WERI-Rb-1 (cell line): ENCODE measurements around the gene AGPAT1.
"Not testable (repeated sequence)": the region's sequence is repeated elsewhere in the genome, so short reads cannot be mapped to it uniquely, and the experiment has no call there.

Source experiments
- DNase-seq: peaks from one replicate; pipeline ENCODE4 v3.0.0-alpha.2; 2020
- H3K27ac ChIP-seq: fragments of 250-450 bp; sonication (Bioruptor Pico); 2 replicates; pipeline ENCODE4 v1.5.1; 2020; ENCODE audit warnings: mild to moderate bottlenecking, moderate library complexity
- H3K27me3 ChIP-seq: fragments of 250-450 bp; sonication (Bioruptor Pico); 2 replicates; pipeline ENCODE4 v1.5.1; 2021; ENCODE audit warnings: mild to moderate bottlenecking, low read depth, moderate library complexity; ENCODE audit not compliant: insufficient read depth, severe bottlenecking
- H3K36me3 ChIP-seq: fragments of 250-450 bp; sonication (Bioruptor Pico); 2 replicates; pipeline ENCODE4 v1.5.1; 2020; ENCODE audit warnings: mild to moderate bottlenecking, moderate library complexity
- H3K4me3 ChIP-seq: 2 replicates; pipeline ENCODE4 v1.5.1; 2011; ENCODE audit warnings: low read depth, mild to moderate bottlenecking, control low read depth, low read length
- H3K9me3 ChIP-seq: fragments of 250-450 bp; sonication (Bioruptor Pico); 2 replicates; pipeline ENCODE4 v1.5.1; 2021; ENCODE audit warnings: mild to moderate bottlenecking, moderate library complexity; ENCODE audit not compliant: severe bottlenecking
- TF ChIP-seq, protein P1 (sequence below): IDR thresholded peaks from 2 replicates; pipeline ENCODE4 v1.5.1; 2011; ENCODE audit warnings: low read depth, mild to moderate bottlenecking, control low read depth, inconsistent platforms, low read length

AGPAT1 gene

DNA sequence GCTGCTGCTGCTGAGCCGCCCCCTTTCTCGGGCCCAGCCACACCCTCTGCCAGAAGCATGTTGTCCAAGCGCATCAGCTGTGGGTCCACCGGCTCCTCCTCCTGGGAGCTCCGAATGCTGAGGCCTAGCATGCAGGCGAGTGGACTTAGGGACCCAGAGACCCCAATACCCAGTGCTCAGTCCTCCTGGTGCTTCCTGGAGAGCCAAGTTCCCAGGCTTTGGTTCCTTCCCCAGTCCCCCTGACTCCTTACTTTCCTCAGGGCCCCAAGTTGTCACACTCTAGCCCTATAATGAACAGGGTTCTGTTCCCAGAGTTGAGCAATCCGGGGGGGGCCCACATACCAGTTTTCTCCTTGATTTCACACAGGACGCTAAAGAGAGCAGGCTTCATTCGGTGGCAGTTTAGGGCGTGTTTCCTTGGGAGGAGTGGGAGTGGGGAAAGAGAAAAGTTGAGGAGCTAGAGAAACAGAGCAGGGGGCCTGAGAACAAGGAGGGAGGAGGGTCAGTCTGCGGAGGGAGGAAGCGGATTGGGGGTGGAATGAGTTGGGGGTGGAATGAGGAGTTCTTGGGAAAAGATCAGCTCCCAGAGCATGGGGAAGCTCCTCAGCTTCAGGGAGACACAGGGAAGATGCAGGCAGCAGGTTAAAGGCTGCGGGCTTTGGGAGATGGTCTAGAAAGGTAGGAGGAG lies 12.6 kb upstream of the AGPAT1 start:
- peak overlapping the region; percentile 88 for H3K27ac ChIP-seq
- H3K36me3 ChIP-seq, result peaks cover 36% of the 10 kb centered on the region
- TF ChIP-seq, protein P1, sequence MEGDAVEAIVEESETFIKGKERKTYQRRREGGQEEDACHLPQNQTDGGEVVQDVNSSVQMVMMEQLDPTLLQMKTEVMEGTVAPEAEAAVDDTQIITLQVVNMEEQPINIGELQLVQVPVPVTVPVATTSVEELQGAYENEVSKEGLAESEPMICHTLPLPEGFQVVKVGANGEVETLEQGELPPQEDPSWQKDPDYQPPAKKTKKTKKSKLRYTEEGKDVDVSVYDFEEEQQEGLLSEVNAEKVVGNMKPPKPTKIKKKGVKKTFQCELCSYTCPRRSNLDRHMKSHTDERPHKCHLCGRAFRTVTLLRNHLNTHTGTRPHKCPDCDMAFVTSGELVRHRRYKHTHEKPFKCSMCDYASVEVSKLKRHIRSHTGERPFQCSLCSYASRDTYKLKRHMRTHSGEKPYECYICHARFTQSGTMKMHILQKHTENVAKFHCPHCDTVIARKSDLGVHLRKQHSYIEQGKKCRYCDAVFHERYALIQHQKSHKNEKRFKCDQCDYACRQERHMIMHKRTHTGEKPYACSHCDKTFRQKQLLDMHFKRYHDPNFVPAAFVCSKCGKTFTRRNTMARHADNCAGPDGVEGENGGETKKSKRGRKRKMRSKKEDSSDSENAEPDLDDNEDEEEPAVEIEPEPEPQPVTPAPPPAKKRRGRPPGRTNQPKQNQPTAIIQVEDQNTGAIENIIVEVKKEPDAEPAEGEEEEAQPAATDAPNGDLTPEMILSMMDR, result no peak
- no peaks in the 10 kb centered on the region for H3K27me3 ChIP-seq
- H3K4me3 ChIP-seq, result no peak overlapping the region; the same call in 1 of the 2 replicates
- H3K9me3 ChIP-seq, result no peaks in the 10 kb centered on the region
- no peak for DNase-seq

DNA sequence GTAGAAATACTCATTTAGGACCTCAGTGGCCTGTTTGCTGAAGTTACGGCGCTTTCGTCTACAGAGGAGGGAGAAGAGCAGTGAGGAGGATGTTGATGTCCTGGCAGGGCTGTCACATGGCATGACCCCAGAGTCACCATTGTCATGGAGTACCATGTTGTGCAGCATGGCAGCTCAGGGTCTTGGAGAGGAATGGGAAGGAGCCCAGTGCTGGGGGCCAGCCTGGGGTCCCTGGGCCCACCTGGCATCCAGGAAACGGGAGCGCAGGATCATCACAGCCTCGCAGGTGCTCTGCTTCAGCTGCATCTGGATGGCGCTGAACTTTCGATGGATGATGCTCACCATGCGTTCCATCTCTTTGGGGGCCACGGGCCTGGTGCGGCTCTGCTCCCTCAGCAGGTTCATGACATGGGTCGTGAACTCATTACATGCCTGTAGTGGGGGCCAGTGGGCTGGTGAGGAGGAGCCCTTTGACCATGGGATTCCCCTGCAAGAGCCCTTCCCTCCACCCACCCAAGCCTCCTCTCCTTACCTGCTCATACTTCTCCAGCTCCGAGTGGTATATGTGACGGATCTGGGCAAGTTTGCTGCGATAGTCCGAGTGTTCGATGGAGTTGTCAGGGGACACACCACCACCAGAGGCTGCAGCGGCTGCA lies 12.0 kb upstream of the AGPAT1 start:
- H3K27me3 ChIP-seq, H3K4me3 ChIP-seq, DNase-seq, H3K9me3 ChIP-seq: not testable (repeated sequence)
- H3K36me3 ChIP-seq, result peaks cover 43% of the 10 kb centered on the region
- H3K27ac ChIP-seq, result 0 out of 2 replicates have a peak overlapping the region, but pooled peaks have one; percentile 88

DNA sequence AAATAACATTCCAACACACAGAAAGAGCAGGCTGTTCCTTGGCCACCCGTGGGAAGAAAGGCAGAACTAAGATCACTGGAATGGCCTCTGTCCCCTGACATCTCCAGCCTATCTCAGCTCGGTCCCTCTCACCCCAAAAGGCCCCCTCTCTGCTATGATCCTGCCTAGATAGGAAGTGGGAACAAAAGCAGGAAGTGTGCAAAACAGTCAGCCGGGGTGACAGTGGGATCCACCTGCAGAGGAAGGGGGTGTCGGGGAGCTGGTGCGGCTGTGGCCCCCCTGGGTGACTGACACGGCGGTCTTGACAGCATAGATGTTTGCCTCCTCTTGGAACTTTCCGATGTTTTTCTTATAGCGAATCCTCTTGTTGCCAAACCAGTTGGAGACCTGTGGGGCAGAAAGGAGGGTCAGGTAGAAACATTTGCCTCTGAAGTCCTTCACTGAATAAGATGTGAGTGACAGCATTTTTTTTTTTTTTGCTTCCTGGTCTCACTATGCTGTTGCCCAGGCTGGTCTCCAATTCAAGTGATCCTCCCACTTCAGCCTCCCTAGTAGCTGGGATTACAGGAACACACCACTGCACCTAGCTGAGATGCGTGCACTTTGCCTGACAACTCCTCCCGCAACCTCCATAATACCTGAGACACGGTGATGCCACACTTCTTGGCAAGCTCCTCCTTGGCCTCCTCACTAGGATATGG lies 11.3 kb upstream of the AGPAT1 start:
- DNase-seq, result no peak
- peaks cover 50% of the 10 kb centered on the region for H3K36me3 ChIP-seq
- TF ChIP-seq, protein P1, result no peak
- H3K27me3 ChIP-seq, result no peaks in the 10 kb centered on the region
- no peak overlapping the region; the same call in 1 of the 2 replicates for H3K27ac ChIP-seq
- H3K9me3 ChIP-seq, result no peaks in the 10 kb centered on the region
- H3K4me3 ChIP-seq, result no peak overlapping the region

DNA sequence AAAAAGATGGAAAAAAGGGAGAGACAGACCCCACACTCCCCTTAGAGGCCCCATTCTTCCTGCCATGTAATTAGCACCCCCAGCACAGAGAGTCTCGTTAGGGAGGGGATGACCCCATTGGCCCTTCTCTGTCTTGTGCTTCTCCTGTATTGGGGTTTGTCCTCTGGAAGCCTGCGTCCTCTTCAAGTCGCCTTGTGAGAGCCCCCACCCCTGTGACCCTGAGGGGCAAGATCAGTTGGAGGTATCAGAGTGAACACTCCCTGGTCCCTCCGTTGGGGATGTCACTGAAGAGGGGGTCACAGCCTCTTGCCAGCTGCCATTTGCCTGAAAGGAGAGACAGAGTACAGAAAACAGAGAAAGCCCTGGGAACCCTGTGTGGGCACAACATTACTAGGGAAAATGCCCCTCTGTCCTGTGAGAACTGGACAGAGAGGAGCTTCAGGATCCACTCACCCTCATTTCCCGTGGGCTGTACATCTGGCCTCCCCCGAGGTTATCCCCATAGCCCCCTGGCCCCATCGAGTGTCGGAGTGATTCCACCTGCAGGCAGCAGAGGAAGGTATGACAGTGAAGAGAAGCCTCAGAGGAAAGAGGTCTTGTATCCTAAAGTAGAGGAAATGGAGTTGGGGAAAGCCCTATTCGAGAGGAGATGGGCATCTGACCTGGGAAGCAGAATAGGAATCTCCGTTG lies 10.4 kb upstream of the AGPAT1 start:
- H3K9me3 ChIP-seq, H3K27me3 ChIP-seq, H3K27ac ChIP-seq, H3K4me3 ChIP-seq, DNase-seq: not testable (repeated sequence)
- peaks cover 59% of the 10 kb centered on the region for H3K36me3 ChIP-seq

DNA sequence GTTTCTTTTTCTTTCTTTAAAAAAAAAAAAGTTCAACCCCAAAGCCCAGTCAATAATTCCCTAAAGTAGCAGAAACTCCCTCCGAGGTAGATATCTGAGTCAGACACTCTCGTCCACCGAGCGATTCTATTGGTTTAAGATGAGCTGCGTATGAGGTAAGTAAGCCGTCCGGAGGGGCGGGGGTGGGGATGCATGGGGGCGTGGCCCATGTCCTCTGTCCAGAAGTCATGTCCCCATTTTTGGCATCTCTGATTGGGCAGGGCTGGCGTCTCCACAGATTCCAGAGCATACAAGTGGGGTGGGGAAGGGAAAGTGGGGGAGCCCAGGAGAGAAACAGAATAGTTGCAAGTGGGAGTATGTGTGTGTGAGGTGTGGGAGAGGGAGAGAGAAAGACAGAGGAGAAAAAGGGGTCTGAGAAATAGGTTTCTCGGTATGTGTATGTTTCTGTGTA lies 9.8 kb upstream of the AGPAT1 start:
- DNase-seq, result peak; percentile 89
- peaks cover 65% of the 10 kb centered on the region for H3K36me3 ChIP-seq
- not testable (repeated sequence) for H3K4me3 ChIP-seq, H3K9me3 ChIP-seq, H3K27me3 ChIP-seq, H3K27ac ChIP-seq

DNA sequence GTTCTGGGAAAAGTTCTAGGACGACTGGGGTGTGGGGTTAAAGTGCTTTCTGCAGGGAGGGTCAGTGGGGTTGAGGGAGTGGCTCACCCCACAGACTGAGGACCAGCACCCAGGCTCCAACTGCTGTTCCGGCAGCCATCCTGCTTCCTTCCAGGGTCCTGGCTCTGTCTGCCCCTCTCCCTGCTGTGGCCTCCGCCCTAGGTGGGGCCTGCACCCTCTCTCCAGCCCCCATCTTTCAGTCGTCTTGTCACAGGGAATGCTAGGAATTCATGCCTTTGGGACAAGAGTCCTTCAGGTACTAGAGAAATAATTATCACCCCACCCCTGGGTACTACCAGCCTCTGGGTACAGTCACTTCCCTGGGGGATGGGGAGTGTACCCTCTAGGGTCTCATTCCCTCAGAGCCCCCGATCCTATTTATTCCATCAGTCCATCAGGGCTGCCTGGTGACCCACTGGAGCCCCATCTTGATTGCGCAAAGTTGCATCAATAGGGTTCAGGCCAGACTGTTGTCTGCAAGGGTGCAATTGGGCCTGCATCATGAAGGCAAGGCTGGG lies 8.3 kb upstream of the AGPAT1 start, which contains the start of gene AGER:
AGER (minus strand) TSS at position 170 of the 557 bp plus-strand sequence; CDS start at position 139, 31 bp downstream.
- Histone ChIP-seq H3K36me3 (peaks cover 76% of the 10 kb centered on the region), H3K9me3 (no peaks in the 10 kb centered on the region), H3K27ac (no peak within 1 kb of the TSS; the same call in 1 of the 2 replicates), H3K27me3 (no peaks in the 10 kb centered on the region), H3K4me3 (no peak within 1 kb of the TSS)
- TF ChIP-seq, protein P1, result no peak
- no peak for DNase-seq
